AG09309 (cell line): ENCODE data around the gene LRRC43.
"Not testable (repeated sequence)": the region's sequence is repeated elsewhere in the genome, so short reads cannot be mapped to it uniquely, and the experiment has no call there.

Experiments
- DNase-seq: peaks from one replicate; pipeline ENCODE4 v3.0.0-alpha.2; 2010; ENCODE audit warnings: low read depth
- H3K4me3 ChIP-seq: 2 replicates; pipeline ENCODE4 v1.5.1; 2011; ENCODE audit warnings: mild to moderate bottlenecking, low read depth, low read length, moderate library complexity; ENCODE audit not compliant: control insufficient read depth
- CTCF ChIP-seq: IDR thresholded peaks from 2 replicates; pipeline ENCODE4 v1.5.1; 2011; ENCODE audit warnings: mild to moderate bottlenecking, low read depth, low read length, inconsistent platforms; ENCODE audit not compliant: insufficient read depth, control insufficient read depth; ENCODE audit errors: missing control alignments

Gene LRRC43

GRCh38 chr12:122166422-122167349 lies 16.2 kb upstream of the LRRC43 start:
- H3K4me3 ChIP-seq: no peak overlapping the region
- no peak for DNase-seq
- no peak for TF ChIP-seq CTCF

GRCh38 chr12:122167356-122167925 lies 15.5 kb upstream of the LRRC43 start:
- no peak overlapping the region for H3K4me3 ChIP-seq
- TF ChIP-seq CTCF: no peak

GRCh38 chr12:122168492-122168891 lies 14.4 kb upstream of the LRRC43 start:
- no peak overlapping the region for H3K4me3 ChIP-seq
- TF ChIP-seq CTCF: no peak
- DNase-seq: no peak

More at GRCh38 chr12:122167356-122167925, 15.5 kb upstream of the LRRC43 start:
- no peak for DNase-seq

- no peak for TF ChIP-seq CTCF
- DNase-seq: no peak
Observed at GRCh38 chr12:122171399-122171798, 11.5 kb upstream of the LRRC43 start.

GRCh38 chr12:122172262-122172939 lies 10.5 kb upstream of the LRRC43 start:
- TF ChIP-seq CTCF: no peak
- no peak for DNase-seq
- H3K4me3 ChIP-seq: no peak overlapping the region

More at GRCh38 chr12:122171399-122171798, 11.5 kb upstream of the LRRC43 start:
- H3K4me3 ChIP-seq: no peak overlapping the region

- TF ChIP-seq CTCF: no peak
- no peak for DNase-seq
Observed at GRCh38 chr12:122174155-122174845, 8.6 kb upstream of the LRRC43 start, which contains the start of gene IL31. Gene IL31, minus strand, starts transcription at chr12:122174221. Its CDS starts 49 bp downstream, at chr12:122174172.

GRCh38 chr12:122176473-122176872 lies 6.5 kb upstream of the LRRC43 start:
- not testable (repeated sequence) for DNase-seq, H3K4me3 ChIP-seq

More at GRCh38 chr12:122174155-122174845, 8.6 kb upstream of the LRRC43 start, which contains the start of gene IL31:
- no peak within 1 kb of the TSS for H3K4me3 ChIP-seq
